GM19099 (cell line): ENCODE data around the gene PFKL.

ENCODE experiments used
- POLR2A ChIP-seq: IDR thresholded peaks from 3 replicates; pipeline ENCODE4 v1.6.1; 2011; ENCODE audit warnings: low read depth; ENCODE audit not compliant: insufficient read length; ENCODE audit errors: extremely low read depth

The PFKL gene

DNA sequence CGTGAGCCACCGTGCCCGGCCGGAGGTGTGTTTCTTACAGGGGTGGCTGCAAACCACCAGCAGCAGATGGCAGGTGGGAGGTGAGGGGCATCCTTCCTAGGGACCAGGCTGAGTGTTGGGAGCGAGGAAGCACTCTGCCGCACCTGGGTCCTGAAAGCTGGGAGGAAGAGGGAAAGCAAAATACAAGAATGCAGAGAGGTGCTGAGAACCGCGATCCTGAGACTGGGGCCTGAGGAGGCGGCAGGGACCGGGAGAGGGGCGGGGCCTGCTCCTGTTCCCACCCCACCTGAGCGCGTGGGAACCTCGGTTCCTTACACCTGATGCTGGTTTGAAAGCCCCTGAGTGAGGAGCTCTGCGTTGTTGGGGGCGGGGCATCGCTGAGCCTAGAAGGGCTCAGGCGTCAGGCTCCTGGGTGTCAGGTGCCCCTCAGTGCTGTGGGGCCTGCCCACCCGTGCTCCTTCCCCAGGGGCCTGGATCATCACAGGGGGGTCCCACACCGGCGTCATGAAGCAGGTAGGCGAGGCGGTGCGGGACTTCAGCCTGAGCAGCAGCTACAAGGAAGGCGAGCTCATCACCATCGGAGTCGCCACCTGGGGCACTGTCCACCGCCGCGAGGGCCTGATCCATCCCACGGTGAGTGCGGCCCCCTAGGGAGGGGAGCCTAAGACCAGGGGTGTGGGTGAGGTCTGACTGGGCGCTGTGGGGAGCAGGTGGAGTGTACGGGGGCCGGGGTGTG lies 69.0 kb downstream of the PFKL start:
- no peak for TF ChIP-seq POLR2A

DNA sequence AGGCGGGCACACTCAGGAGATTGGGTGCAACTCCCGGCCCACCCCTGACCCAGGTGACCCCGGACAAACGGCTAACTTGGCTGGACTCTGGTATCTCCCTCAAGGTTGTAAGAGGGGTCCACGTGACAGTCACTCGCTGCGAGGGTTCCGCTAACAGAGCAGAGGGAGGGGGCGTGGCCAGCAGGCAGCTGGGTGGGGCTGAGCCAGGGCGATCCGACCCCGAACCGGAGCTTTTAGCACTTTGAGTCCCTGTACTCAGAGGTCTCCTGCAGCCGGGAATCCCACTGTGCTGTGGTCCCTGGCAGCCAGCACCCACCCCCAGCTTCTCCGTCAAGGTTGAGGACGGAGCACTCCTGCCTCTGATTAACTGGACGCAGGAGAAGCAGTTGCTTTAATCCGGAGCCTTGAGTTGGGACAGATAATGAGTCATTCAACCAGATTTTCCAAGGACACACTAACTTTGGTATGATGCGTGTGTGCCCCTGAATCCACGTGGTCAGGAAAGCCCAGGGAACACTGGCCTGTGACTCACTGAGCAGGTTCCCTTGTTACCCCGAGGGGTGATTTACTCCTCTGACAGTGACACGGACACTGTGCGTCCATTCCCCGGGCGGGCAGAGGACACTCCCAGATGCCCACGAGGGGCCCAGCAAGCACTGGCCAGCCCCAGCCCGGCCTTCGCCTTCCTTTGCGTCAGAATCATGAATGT lies 70.3 kb downstream of the PFKL start:
- no peak for TF ChIP-seq POLR2A

DNA sequence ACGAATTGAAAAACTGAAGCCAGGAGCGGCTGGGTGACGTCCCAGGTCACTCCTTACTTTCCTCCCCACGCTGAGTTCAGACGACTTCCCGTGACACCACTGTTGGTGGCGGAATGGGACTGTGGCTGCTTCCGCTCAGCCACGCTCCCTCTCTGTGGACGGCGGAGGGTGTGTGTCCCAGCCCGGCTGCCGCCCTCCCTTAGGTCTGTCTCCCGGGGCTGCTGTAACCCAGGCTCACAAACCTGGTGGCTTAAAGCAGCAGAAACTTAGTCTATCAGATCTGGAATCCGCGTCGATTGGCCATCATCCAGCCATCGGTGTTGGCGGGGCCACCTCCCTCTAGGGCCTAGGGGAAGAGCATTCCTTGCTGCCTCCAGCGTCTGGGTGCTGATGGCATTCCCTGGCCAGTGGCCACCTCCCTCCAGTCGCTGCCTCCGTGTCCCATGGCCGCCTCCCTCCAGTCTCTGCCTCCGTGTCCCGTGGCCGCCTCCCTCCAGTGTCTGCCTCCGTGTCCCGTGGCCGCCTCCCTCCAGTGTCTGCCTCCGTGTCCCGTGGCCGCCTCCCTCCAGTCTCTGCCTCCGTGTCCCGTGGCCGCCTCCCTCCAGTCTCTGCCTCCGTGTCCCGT lies 71.0 kb downstream of the PFKL start:
- no peak for TF ChIP-seq POLR2A

DNA sequence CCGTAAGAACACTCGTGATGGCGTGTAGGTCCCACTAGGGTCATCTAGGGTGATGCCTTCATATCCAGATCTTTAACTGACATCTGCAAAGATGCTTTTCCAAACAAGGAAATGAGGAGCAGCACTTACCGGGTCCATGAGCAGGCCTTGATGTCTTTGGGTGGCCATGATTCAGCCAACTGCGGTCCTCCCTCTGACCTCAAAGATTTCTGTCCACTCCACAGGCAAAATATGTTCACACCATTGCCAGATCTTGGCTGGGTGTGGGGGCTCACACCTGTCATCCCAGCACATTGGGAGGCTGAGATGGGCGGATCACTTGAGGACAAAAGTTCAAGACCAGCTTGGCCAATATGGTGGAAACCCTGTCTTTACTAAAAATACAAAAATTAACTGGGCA lies 71.7 kb downstream of the PFKL start:
- TF ChIP-seq POLR2A: no peak

DNA sequence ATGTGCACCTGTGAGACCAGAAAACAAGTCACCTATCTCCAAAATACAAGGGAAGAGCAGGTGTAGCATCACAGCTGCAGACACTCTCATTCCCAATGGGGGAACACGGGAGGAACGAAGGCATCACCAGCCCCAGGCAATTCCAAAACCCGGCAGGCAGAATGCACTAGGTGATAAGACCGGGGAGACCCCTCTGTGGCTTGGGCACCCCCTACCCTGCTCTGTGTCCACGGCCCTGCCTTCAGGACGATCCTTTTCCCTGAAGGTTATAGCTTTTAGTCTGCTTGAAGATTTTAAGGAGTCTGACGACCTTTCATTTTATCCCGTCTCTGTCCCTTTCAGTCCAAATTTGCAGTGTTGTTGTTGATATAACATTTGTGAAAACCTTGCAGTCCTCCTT lies 72.8 kb downstream of the PFKL start:
- no peak for TF ChIP-seq POLR2A

DNA sequence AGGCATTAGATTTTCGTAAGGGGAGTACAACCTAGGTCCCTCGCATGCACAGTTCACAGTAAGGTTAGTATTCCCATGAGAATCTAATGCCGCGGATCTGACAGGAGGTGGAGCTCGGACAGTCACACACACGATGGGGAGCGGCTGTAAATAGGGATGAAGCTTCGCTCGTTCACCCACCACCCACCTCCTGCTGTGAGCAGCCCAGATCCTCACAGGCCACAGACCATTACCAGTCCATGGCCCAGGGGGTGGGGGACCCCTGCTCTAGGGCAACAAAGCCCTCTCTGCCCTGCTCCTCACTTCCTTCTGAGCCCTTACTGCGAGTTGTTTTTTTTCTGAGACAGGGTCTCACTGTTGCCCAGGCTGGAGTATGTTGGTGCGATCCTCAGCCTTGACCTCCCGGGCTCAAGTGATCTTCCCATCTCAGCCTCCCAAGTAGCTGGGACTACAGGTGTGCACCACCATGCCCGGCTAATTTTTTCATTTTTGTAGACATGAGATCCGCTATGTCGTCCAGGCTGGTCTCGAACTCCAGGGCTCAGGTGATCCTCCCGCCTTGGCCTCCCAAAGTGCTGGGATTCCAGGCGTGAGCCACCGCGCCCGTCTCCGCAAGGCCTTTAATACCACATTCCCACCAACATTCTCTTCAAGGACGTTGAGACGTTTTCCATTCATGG lies 74.9 kb downstream of the PFKL start:
- TF ChIP-seq POLR2A: no peak

DNA sequence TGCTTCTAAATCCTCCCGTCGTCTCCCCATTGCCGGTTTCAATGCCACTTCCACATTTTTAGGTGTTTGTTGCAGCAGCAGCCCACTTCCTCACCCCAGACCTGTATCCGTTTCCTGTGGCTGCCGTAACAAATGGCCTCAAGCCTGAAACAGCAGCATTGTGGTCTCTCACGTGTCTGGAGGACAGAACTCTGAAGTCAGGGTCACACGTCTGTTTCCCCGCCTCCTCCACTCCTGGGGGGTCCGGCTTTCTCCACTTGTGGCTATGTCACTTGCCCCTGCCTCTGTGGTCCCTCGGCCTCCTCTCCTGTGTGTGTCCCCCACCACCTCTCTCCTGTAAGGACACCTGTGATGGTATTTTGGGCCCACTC lies 75.4 kb downstream of the PFKL start:
- TF ChIP-seq POLR2A: no peak

DNA sequence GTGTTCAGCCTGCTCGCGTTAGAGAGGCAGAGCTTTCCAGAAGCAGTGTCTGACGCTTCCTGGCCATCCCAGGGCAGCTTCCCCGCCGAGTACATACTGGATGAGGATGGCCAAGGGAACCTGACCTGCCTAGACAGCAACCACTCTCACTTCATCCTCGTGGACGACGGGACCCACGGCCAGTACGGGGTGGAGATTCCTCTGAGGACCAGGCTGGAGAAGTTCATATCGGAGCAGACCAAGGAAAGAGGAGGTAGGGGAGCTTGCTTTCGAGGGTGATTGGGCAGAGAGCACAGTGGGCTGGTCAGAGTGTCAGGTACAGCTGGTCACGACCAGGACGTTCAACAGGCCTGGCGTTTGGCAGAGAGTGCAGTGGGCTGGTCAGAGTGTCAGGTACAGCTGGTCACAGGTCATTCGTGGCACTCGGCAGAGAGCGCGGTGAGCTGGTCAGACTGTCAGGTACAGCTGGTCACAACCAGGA lies 75.9 kb downstream of the PFKL start:
- no peak for TF ChIP-seq POLR2A

DNA sequence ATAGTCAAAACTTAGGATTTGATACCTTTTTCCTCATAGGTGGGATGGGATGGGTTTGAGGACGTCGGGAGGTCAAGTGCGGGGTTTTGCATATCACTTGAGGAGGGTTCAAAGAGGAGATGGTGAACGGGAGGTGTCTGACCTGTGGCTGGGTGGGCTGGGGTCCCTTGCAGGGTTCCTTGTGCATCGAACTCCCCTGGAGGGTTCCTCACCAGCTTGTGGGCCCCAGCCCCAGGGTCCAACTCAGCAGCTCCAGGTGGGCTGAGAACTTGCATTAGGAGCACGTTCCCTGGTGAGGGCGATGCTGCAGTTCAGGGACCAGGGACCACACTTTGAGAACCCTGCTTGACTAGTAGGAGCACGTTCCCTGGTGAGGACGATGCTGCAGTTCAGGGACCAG lies 76.8 kb downstream of the PFKL start:
- TF ChIP-seq POLR2A: no peak
